NB4 (cell line): ENCODE results near the gene DHX34.

ENCODE experiments used
- CTCF ChIP-seq: IDR thresholded peaks from one replicate; pipeline ENCODE4 v1.5.1; 2012; ENCODE audit warnings: low read depth, low read length
- POLR2A ChIP-seq: IDR thresholded peaks from 2 replicates; pipeline ENCODE4 v1.6.1; 2011; ENCODE audit warnings: mild to moderate bottlenecking; ENCODE audit not compliant: insufficient read length; ENCODE audit errors: extremely low read depth

- TF ChIP-seq CTCF (no peak), POLR2A (no peak)
These were observed 25.7 kb upstream of the DHX34 start for GRCh38 chr19:47323409-47323808.
